HepG2 (cell line): ENCODE measurements around the gene PKP4. TPM values are rescaled to one million over a fixed set of nuclear protein-coding genes. Genes with fewer than 3 reads are reported as not detected.

Source experiments
- ATF3 ChIP-seq: sonication (generic); formaldehyde crosslinking; IDR thresholded peaks from 2 replicates; pipeline ENCODE4 v1.4.0; 2020; ENCODE audit warnings: missing genetic modification reagents
- CHD2 ChIP-seq: IDR thresholded peaks from 2 replicates; pipeline ENCODE4 v1.6.1; 2011; ENCODE audit warnings: low read depth, low read length, improper control_type of control experiment
- FOXO1 ChIP-seq: sonication (generic); formaldehyde crosslinking; IDR thresholded peaks from 2 replicates; pipeline ENCODE4 v1.4.0; 2020; ENCODE audit warnings: missing genetic modification reagents
- MATR3 ChIP-seq: sonication (generic); formaldehyde crosslinking; IDR thresholded peaks from 2 replicates; pipeline ENCODE4 v1.4.0; 2020; ENCODE audit warnings: missing genetic modification reagents
- MXD3 ChIP-seq: IDR thresholded peaks from 2 replicates; pipeline ENCODE4 v1.6.1; 2016; ENCODE audit warnings: mild to moderate bottlenecking, missing biosample characterization, missing genetic modification reagents
- SNAPC2 ChIP-seq: sonication (generic); formaldehyde crosslinking; IDR thresholded peaks from 2 replicates; pipeline ENCODE4 v1.8.1; 2022; ENCODE audit warnings: mild to moderate bottlenecking, missing genetic modification reagents
- SRF ChIP-seq: IDR thresholded peaks from 2 replicates; pipeline ENCODE4 v1.6.1; 2011; ENCODE audit warnings: mild to moderate bottlenecking, low read depth, low read length, moderate library complexity
- TARDBP ChIP-seq: sonication (generic); formaldehyde crosslinking; IDR thresholded peaks from 2 replicates; pipeline ENCODE4 v1.8.0; 2022; ENCODE audit warnings: mild to moderate bottlenecking, missing genetic modification reagents
- TFE3 ChIP-seq: IDR thresholded peaks from 2 replicates; pipeline ENCODE4 v1.6.1; 2016
- THAP11 ChIP-seq: IDR thresholded peaks from 2 replicates; pipeline ENCODE4 v1.6.1; 2016; ENCODE audit warnings: missing biosample characterization, missing genetic modification reagents
- THAP7 ChIP-seq: sonication (generic); formaldehyde crosslinking; IDR thresholded peaks from 2 replicates; pipeline ENCODE4 v1.8.1; 2023; ENCODE audit warnings: mild to moderate bottlenecking, missing genetic modification reagents
- YEATS2 ChIP-seq: sonication (generic); formaldehyde crosslinking; IDR thresholded peaks from 2 replicates; pipeline ENCODE4 v1.4.0; 2020; ENCODE audit warnings: missing genetic modification reagents, borderline replicate concordance
- ZC3H13 ChIP-seq: sonication (generic); formaldehyde crosslinking; IDR thresholded peaks from 2 replicates; pipeline ENCODE4 v1.8.1; 2023; ENCODE audit warnings: mild to moderate bottlenecking, missing genetic modification reagents, moderate library complexity
- ZFP90 ChIP-seq: sonication (generic); formaldehyde crosslinking; IDR thresholded peaks from 2 replicates; pipeline ENCODE4 v1.8.0; 2022; ENCODE audit warnings: missing genetic modification reagents, mild to moderate bottlenecking, inconsistent platforms, borderline replicate concordance
- ZNF253 ChIP-seq: sonication (generic); formaldehyde crosslinking; IDR thresholded peaks from 2 replicates; pipeline ENCODE4 v1.8.0; 2022; ENCODE audit warnings: mild to moderate bottlenecking, missing genetic modification reagents, borderline replicate concordance
- ZNF280B ChIP-seq: sonication (generic); formaldehyde crosslinking; IDR thresholded peaks from 2 replicates; pipeline ENCODE4 v1.5.0; 2020; ENCODE audit warnings: missing genetic modification reagents, mild to moderate bottlenecking, borderline replicate concordance
- ZNF350 ChIP-seq: sonication (generic); formaldehyde crosslinking; IDR thresholded peaks from 2 replicates; pipeline ENCODE4 v1.4.0; 2020; ENCODE audit warnings: mild to moderate bottlenecking, low read depth, missing genetic modification reagents, borderline replicate concordance
- ZNF484 ChIP-seq: sonication (generic); formaldehyde crosslinking; IDR thresholded peaks from 2 replicates; pipeline ENCODE4 v1.5.1; 2020; ENCODE audit warnings: mild to moderate bottlenecking, low read depth, missing genetic modification reagents, borderline replicate concordance
- ZNF496 ChIP-seq: sonication (generic); formaldehyde crosslinking; IDR thresholded peaks from 2 replicates; pipeline ENCODE4 v1.8.1; 2023; ENCODE audit warnings: mild to moderate bottlenecking, moderate library complexity, missing genetic modification reagents; ENCODE audit not compliant: insufficient replicate concordance
- ZNF709 ChIP-seq: sonication (generic); formaldehyde crosslinking; IDR thresholded peaks from 2 replicates; pipeline ENCODE4 v1.5.0; 2020; ENCODE audit warnings: mild to moderate bottlenecking, missing genetic modification reagents
- ZNF746 ChIP-seq: sonication (generic); formaldehyde crosslinking; IDR thresholded peaks from 2 replicates; pipeline ENCODE4 v1.8.0; 2022; ENCODE audit warnings: mild to moderate bottlenecking, missing genetic modification reagents
- ZNF800 ChIP-seq: sonication (generic); formaldehyde crosslinking; IDR thresholded peaks from 2 replicates; pipeline ENCODE4 v1.4.0; 2020; ENCODE audit warnings: missing genetic modification reagents
- ZSCAN31 ChIP-seq: sonication (generic); formaldehyde crosslinking; IDR thresholded peaks from 2 replicates; pipeline ENCODE4 v1.5.0; 2020; ENCODE audit warnings: low read depth, mild to moderate bottlenecking, missing genetic modification reagents
- polyA plus RNA-seq, 8 experiments: library from polyadenylated mRNA; depleted of rRNA in 3 of 8; stranded (reverse) in 7 of 8; unstranded in 1 of 8; fragments of >200 nt; fragmentation: Illumina TruSeq in 4 of 8; extraction: Trizol in 4 of 8; gene quantifications; 2 replicates each; pipeline versions ENCODE4 v1.2.1 to v1.2.3, GENCODE V29; 2011 to 2016; ENCODE audit warnings: low read depth in 4 of 8, missing spikeins in 1 of 8, mixed read lengths in 1 of 8; ENCODE audit not compliant: insufficient read depth in 1 of 8
- total RNA-seq, 5 experiments: library from RNA; depleted of rRNA; stranded (reverse); fragments of >200 nt; fragmentation: Illumina TruSeq; extraction: Trizol; gene quantifications; 2 replicates each; pipeline ENCODE4 v1.2.3, GENCODE V29; 2016; ENCODE audit warnings: low read depth in 1 of 5

The PKP4 gene
- total and polyA plus RNA-seq, 2 of the 13 experiments (the other 11 are each of a cell fraction or from before 2014, with no cell fraction given): 80.9 to 90.5 TPM

- TF ChIP-seq ZNF280B: peak; percentile 91; the same call in 1 of the 2 replicates
- peak; percentile 62; the same call in 1 of the 2 replicates for TF ChIP-seq CHD2
- peak; percentile 96 for TF ChIP-seq ZC3H13 (CRISPR knock-in tag)
- TF ChIP-seq ZNF496 (CRISPR knock-in tag): no peak
- no peak for TF ChIP-seq MATR3
- peak; percentile 92 for TF ChIP-seq TARDBP (CRISPR knock-in tag)
- TF ChIP-seq ZNF484 (CRISPR knock-in tag): no peak; the same call in 1 of the 2 replicates
- TF ChIP-seq FOXO1 (CRISPR knock-in tag): peak; percentile 97
- peak; percentile 93; the same call in 1 of the 2 replicates for TF ChIP-seq ZNF253
- TF ChIP-seq TFE3 (CRISPR knock-in tag): peak; percentile 86
- TF ChIP-seq MXD3 (CRISPR knock-in tag): peak; percentile 94
- TF ChIP-seq ZNF709: peak; percentile 96; the same call in 1 of the 2 replicates
- TF ChIP-seq ZNF350: peak; percentile 100
- TF ChIP-seq ZSCAN31 (CRISPR knock-in tag): peak; percentile 75
- peak; percentile 84 for TF ChIP-seq SNAPC2 (CRISPR knock-in tag)
- TF ChIP-seq THAP11: peak; percentile 85
- peak; percentile 96 for TF ChIP-seq ZFP90
- TF ChIP-seq SRF: no peak
- peak; percentile 96 for TF ChIP-seq ZNF746 (CRISPR knock-in tag)
- TF ChIP-seq YEATS2 (CRISPR knock-in tag): peak; percentile 74; the same call in 1 of the 2 replicates
- peak; percentile 79; the same call in 1 of the 2 replicates for TF ChIP-seq THAP7 (CRISPR knock-in tag)
- TF ChIP-seq ATF3 (CRISPR knock-in tag): peak; percentile 66
- TF ChIP-seq ZNF800 (CRISPR knock-in tag): peak; percentile 98
Observed at GRCh38 chr2:158457826-158458616, 1.3 kb downstream of the PKP4 start (continued).
